Neural cell (in vitro differentiated cells): ENCODE results near the gene KRT37. TPM values are rescaled to one million over a fixed set of nuclear protein-coding genes. Genes with fewer than 3 reads are reported as not detected.

ENCODE experiments used
- H2AFZ ChIP-seq: fragments of 200-600, 300-800 bp; sonication (generic), shearing (Covaris generic); 2 replicates; pipeline ENCODE4 v1.6.0; 2014; ENCODE audit warnings: low read depth, mild to moderate bottlenecking, antibody characterized with exemption, low read length, moderate library complexity
- H3F3A ChIP-seq: fragments of 200-600 bp; shearing (Covaris generic); 2 replicates; pipeline ENCODE4 v1.6.1; 2016; ENCODE audit warnings: mild to moderate bottlenecking, moderate library complexity, mixed read lengths, antibody characterized with exemption, low read length; ENCODE audit not compliant: insufficient read depth, poor library complexity, severe bottlenecking
- H3K27ac ChIP-seq: fragments of 200-600, 300-800 bp; sonication (generic), shearing (Covaris generic); 2 replicates; pipeline ENCODE4 v1.5.1; 2014; ENCODE audit warnings: mild to moderate bottlenecking, low read length, moderate library complexity
- H3K27me3 ChIP-seq: fragments of 300-800, 200-600 bp; sonication (generic), shearing (Covaris generic); 2 replicates; pipeline ENCODE4 v1.6.0; 2014; ENCODE audit warnings: mild to moderate bottlenecking, low read depth, low read length, moderate library complexity; ENCODE audit not compliant: insufficient read depth
- H3K36me3 ChIP-seq: fragments of 300-800, 200-600 bp; sonication (generic), shearing (Covaris generic); 2 replicates; pipeline ENCODE4 v1.5.1; 2014; ENCODE audit warnings: mild to moderate bottlenecking, antibody characterized with exemption, low read length, moderate library complexity; ENCODE audit not compliant: insufficient read depth
- H3K4me2 ChIP-seq: fragments of 300-800, 200-600 bp; sonication (generic), shearing (Covaris generic); 2 replicates; pipeline ENCODE4 v1.6.0; 2014; ENCODE audit warnings: mild to moderate bottlenecking, low read length
- H3K4me3 ChIP-seq: fragments of 300-800, 200-600 bp; sonication (generic), shearing (Covaris generic); 2 replicates; pipeline ENCODE4 v1.5.1; 2014; ENCODE audit warnings: mild to moderate bottlenecking, low read length, moderate library complexity
- H3K79me2 ChIP-seq: fragments of 200-600 bp; shearing (Covaris generic); replicated peaks from 2 replicates; pipeline ENCODE4 v1.6.0; 2014; ENCODE audit warnings: mild to moderate bottlenecking, low read length, moderate library complexity; ENCODE audit not compliant: insufficient read depth
- H3K9ac ChIP-seq: fragments of 300-800, 200-600 bp; sonication (generic), shearing (Covaris generic); 2 replicates; pipeline ENCODE4 v1.6.1; 2016; ENCODE audit warnings: mild to moderate bottlenecking, low read length, mixed read lengths
- H3K9me2 ChIP-seq: fragments of 200-600 bp; shearing (Covaris generic); 2 replicates; pipeline ENCODE4 v1.6.1; 2016; ENCODE audit warnings: mild to moderate bottlenecking, low read length, mixed read lengths; ENCODE audit not compliant: insufficient read depth
- H3K9me3 ChIP-seq: fragments of 200-600, 300-800 bp; sonication (generic), shearing (Covaris generic); 2 replicates; pipeline ENCODE4 v1.6.1; 2016; ENCODE audit warnings: mild to moderate bottlenecking, mixed run types, low read length, moderate library complexity, mixed read lengths
- H4K20me1 ChIP-seq: fragments of 200-600 bp; shearing (Covaris generic); 2 replicates; pipeline ENCODE4 v1.6.1; 2016; ENCODE audit warnings: mild to moderate bottlenecking, mixed run types; ENCODE audit not compliant: insufficient read depth
- CTCF ChIP-seq: fragments of 450-650 bp; IDR thresholded peaks from 2 replicates; pipeline ENCODE4 v1.5.1; 2014; ENCODE audit warnings: antibody characterized with exemption, mild to moderate bottlenecking, moderate library complexity; ENCODE audit not compliant: poor library complexity, severe bottlenecking
- EP300 ChIP-seq: fragments of 450-650 bp; conservative IDR thresholded peaks from 2 replicates; pipeline ENCODE4 v1.6.1; 2014; ENCODE audit warnings: antibody characterized with exemption, mild to moderate bottlenecking, moderate library complexity; ENCODE audit not compliant: poor library complexity, severe bottlenecking
- EZH2 ChIP-seq: fragments of 200-600, 300-800 bp; shearing (Covaris generic), sonication (generic); IDR thresholded peaks from 2 replicates; pipeline ENCODE4 v1.6.1; 2014; ENCODE audit warnings: antibody characterized with exemption, low read length, borderline replicate concordance, mild to moderate bottlenecking; ENCODE audit not compliant: insufficient read depth, poor library complexity, severe bottlenecking
- MXI1 ChIP-seq: fragments of 450-650 bp; conservative IDR thresholded peaks from 2 replicates; pipeline ENCODE4 v1.6.1; 2014; ENCODE audit warnings: antibody characterized with exemption, mild to moderate bottlenecking; ENCODE audit not compliant: poor library complexity, severe bottlenecking
- POLR2AphosphoS5 ChIP-seq: IDR thresholded peaks from 2 replicates; pipeline ENCODE4 v1.6.1; 2012
- RAD21 ChIP-seq: fragments of 450-650 bp; conservative IDR thresholded peaks from 2 replicates; pipeline ENCODE4 v1.6.1; 2014; ENCODE audit warnings: antibody characterized with exemption, mild to moderate bottlenecking, moderate library complexity
- REST ChIP-seq: IDR thresholded peaks from 2 replicates; pipeline ENCODE4 v1.6.1; 2012; ENCODE audit warnings: borderline replicate concordance
- SMC3 ChIP-seq: fragments of 450-650 bp; conservative IDR thresholded peaks from 2 replicates; pipeline ENCODE4 v1.6.1; 2014; ENCODE audit warnings: antibody characterized with exemption, mild to moderate bottlenecking, moderate library complexity; ENCODE audit not compliant: poor library complexity
- TAF1 ChIP-seq: IDR thresholded peaks from 2 replicates; pipeline ENCODE4 v1.6.1; 2012; ENCODE audit warnings: low read depth
- polyA plus RNA-seq: library from polyadenylated mRNA; depleted of rRNA; stranded (reverse); fragments of >200 nt; gene quantifications from 2 replicates; pipeline ENCODE4 v1.2.3, GENCODE V29; 2014

KRT37 gene
- polyA plus RNA-seq, 1 donor from 2014 or later = not detected

GRCh38 chr17:41464682-41465081 is 40.3 kb upstream of the KRT37 start:
- Histone ChIP-seq H3F3A (no peaks in the 10 kb centered on the region), H2AFZ (no peak overlapping the region), H3K4me3 (no peak overlapping the region), H3K4me2 (no peak overlapping the region), H3K27me3 (no peaks in the 10 kb centered on the region), H3K36me3 (no peaks in the 10 kb centered on the region), H3K27ac (no peak overlapping the region), H3K9ac (no peak overlapping the region), H3K79me2 (no peaks in the 10 kb centered on the region), H3K9me2 (no peaks in the 10 kb centered on the region), H3K9me3 (no peaks in the 10 kb centered on the region), H4K20me1 (no peaks in the 10 kb centered on the region)
- TF ChIP-seq REST (no peak), MXI1 (no peak), CTCF (no peak), TAF1 (no peak)

- no peak overlapping the region for H3K27ac ChIP-seq
- no peak overlapping the region for H3K9ac ChIP-seq
- H3K9me2 ChIP-seq = no peaks in the 10 kb centered on the region
- H3F3A ChIP-seq = no peaks in the 10 kb centered on the region
- no peaks in the 10 kb centered on the region for H3K36me3 ChIP-seq
- no peaks in the 10 kb centered on the region for H4K20me1 ChIP-seq
- no peak overlapping the region for H2AFZ ChIP-seq
- H3K27me3 ChIP-seq = no peaks in the 10 kb centered on the region
- no peak for TF ChIP-seq EP300
- no peak for TF ChIP-seq MXI1
- TF ChIP-seq CTCF = no peak
- no peak for TF ChIP-seq TAF1
- no peak for TF ChIP-seq SMC3
- TF ChIP-seq POLR2AphosphoS5 = no peak
- no peak for TF ChIP-seq RAD21
- no peak for TF ChIP-seq EZH2
- no peak for TF ChIP-seq REST
- H3K9me3 ChIP-seq = no peaks in the 10 kb centered on the region
- no peak overlapping the region for H3K4me3 ChIP-seq
- no peak overlapping the region for H3K4me2 ChIP-seq
- no peaks in the 10 kb centered on the region for H3K79me2 ChIP-seq
Observed at GRCh38 chr17:41464173-41464572, 39.8 kb upstream of the KRT37 start.
